NCI-H748 (cell line): ENCODE data around the gene CSF2.
A peak's percentile ranks its signal among the peaks of the same experiment; 100 is the strongest.

ENCODE experiments used
- DNase-seq: peaks from one replicate; lab custom pipeline; 2025; ENCODE audit not compliant: unreplicated experiment; lab: John Stamatoyannopoulos, UW

Gene CSF2

GRCh38 chr5:132054697-132055440 lies 18.7 kb upstream of the CSF2 start:
- no peak for DNase-seq

DNA sequence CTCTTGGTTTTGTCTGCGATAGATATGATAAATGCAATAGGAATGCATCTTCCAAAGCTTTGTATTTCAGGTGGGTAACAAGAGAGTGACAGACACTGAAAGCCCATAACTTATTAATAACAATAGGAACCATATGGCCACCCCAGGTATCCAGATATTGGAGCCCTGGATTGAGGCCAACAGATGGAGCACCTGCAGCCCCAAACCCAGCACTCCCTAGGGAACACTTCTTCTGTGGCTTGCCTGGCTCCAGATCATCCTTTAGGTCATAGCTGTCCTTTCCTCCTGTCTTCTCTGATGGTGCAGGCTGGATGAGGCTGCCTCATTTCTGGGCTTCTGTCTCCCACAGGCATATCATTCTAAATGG lies 18.2 kb upstream of the CSF2 start:
- no peak for DNase-seq

- DNase-seq = no peak
Measured at GRCh38 chr5:132055808-132056609, 17.6 kb upstream of the CSF2 start.

DNA sequence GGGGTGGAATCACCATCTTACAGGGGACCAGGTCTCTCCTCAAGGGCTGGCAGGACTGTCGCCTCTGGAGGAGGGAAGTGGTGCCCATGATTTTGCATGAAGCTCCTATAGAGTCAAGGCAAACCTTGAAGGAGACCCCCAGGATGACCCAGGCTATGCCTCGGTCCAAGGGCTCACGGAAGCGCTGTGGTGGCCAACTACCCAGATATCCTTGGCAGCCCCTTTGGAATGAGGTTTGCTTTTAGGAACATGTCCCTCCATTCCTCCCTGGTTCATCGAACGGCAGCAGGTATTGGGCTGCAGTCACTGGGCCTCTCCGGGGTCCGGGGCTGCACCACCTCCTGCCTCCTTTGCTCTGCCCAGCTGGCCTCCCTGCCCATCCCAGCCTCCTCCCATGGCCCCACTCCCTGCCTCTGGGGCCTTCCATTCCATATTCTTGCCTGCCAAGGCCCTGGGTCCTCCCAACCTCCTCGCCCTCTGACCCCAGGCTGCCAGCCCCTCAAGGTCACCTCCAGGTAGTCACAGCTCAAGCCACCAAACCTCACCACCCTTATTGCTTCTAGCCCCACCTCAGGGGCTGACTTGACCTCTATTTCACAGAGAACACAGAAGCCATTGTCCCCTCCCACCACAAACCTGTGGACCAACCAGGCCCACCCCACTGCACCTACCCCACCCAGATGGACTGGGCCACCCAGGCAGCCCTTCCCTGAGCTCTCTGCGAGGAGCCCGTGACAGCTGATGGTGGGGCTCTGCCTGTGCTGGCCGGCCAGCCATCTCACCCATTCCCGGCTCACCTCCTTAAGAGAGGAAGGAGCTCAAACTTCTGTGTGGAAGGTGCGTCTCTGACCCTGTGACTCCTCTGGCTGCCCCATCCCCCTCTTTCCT lies 16.7 kb upstream of the CSF2 start:
- no peak for DNase-seq

- no peak for DNase-seq
Measured at GRCh38 chr5:132057498-132058255, 15.9 kb upstream of the CSF2 start.

- DNase-seq = no peak
Measured at GRCh38 chr5:132058646-132059042, 14.9 kb upstream of the CSF2 start.

GRCh38 chr5:132059043-132059695 lies 14.4 kb upstream of the CSF2 start:
- DNase-seq = no peak

GRCh38 chr5:132059696-132060500 lies 13.7 kb upstream of the CSF2 start:
- DNase-seq = no peak

- no peak for DNase-seq
Measured at GRCh38 chr5:132060501-132061161, 13.0 kb upstream of the CSF2 start, which contains the start of gene IL3. TSS of gene IL3 (plus strand) at chr5:132060655. CDS start at chr5:132060707, 52 bp downstream.

DNA sequence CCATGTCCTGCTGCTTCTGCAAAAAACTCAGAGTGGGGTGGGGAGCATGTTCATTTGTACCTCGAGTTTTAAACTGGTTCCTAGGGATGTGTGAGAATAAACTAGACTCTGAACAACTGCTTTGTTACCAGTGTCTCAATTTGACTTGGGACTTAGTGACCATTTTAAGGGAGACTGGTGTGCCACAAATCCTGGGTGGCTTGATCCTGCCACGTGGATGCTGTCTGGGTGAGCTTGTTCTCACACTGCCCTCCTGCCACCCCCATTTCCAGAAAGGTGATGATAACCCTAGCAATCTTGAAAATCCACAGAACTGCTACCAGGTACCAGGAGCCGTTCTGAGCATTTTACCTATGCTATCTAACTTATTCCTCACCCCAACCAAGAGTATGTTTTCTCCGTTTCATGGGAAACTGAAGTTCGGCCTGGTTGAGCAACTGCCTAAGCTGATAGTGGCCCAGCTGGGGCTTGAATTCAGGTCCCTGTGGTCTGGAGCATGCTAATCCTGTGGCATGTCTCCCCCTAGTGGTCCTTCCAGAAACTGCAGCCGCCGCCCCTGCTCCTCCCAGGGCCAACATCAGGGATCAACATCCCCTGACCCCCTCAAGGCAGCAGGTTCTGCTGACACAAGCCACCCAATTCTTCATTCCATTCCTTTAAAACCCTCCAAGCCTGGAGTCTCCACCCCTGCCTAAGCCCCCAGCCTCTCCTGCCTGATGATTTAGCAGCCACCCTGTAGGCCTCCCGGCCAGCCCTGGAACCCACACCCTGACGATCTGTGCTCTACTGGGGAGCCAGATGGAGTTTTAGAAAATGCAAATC lies 10.3 kb upstream of the CSF2 start:
- peak; percentile 62 for DNase-seq

GRCh38 chr5:132064140-132064539 lies 9.4 kb upstream of the CSF2 start:
- no peak for DNase-seq

DNA sequence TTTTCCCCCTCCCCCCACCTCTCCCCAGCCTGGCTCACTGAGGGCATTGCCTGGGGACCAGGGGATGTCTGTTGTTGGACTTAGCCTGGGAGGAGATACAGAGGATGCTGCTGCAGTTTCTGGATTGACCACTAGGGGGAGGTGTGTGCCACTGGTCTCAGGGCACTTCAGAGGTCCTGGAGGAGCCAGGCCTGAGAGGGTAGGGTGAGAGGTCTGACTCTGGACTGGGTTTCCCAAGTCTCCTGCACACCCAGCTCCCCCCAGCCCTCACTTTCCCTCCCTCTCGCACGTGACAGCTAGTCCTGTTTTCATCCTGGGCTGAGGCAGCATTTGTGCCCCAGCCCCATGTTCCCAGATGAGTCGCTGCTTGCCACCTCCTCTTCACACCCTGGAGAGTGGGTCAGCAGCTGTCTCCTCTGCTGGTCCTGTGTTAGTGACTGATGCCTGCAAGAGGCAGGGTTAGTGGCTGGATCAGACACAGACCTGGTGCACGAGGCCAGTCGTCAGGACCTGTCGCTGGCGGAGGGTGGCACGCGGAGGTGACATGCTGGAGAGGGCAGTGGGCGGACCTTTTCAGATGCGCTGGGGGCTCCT lies 8.8 kb upstream of the CSF2 start:
- peak; percentile 67 for DNase-seq

- peak; percentile 68 for DNase-seq
Measured at GRCh38 chr5:132065351-132065937, 8.1 kb upstream of the CSF2 start.

- DNase-seq = no peak
Measured at GRCh38 chr5:132065951-132066701, 7.5 kb upstream of the CSF2 start.

DNA sequence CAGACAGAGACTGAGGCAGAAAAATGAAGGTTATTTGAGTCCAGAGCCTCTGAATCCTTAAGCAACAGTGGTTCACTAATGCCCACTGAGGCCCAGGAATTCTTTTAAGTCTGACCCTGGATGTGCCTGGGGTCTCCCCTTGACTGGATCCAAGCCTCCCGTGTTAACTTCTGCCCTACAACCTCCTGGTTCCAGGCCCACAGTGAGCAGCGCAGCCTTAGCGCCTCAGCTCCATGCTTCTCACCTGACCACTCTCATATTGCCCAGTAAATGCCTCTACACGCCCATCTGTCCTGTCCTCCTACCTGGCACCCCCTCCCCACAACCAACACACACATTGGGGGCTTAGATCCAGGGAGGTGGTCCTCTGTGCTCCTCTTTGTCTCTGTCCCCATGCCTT lies 6.7 kb upstream of the CSF2 start:
- no peak for DNase-seq

DNA sequence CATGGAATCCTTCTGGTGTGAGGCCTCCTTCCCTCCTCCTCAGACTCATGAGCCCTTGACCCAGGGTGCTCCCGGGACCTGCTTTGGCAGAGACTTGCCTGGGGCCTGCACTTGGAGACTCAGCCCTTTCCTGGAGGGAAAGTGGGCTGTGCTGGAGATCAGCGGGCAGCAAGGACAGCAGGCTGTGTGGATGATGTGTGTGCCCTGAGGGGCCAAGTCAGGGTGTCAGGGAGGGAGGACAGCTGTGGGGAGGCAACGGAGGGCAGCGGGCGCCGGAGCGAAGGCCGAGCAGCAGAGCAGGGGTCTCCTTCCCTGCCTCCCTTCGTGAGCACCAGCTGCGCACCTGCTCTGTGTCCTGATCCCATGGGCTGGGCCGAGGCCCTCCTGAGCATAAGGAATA lies 6.1 kb upstream of the CSF2 start:
- DNase-seq = no peak
